ENCODE measurements around the gene SESTD1. TPM values are rescaled to one million over a fixed set of nuclear protein-coding genes. Genes with fewer than 3 reads are reported as not detected.

Gene SESTD1
- polyA plus RNA-seq, 3 donors, result 25.3 to 44.4 (median 25.3) TPM

- no peaks in the 10 kb centered on the region for H3K4me1 Mint-ChIP-seq
- no peaks in the 10 kb centered on the region for H3K9me3 Mint-ChIP-seq
- no peaks in the 10 kb centered on the region for H3K4me1 ChIP-seq (ENCODE audit: control insufficient read depth in 1 of 2, insufficient read depth in 2 of 2, low read length in 2 of 2)
- H3K27me3 ChIP-seq (ENCODE audit: control insufficient read depth in 2 of 2, insufficient read depth in 2 of 2, low read length in 2 of 2), result no peaks in the 10 kb centered on the region
- intact Hi-C loops (cut with micrococcal nuclease), result no loop called here
- no peaks in the 10 kb centered on the region for H3K27me3 Mint-ChIP-seq (ENCODE audit: low read depth in 3 of 3)
- no peak overlapping the region for H3K9ac ChIP-seq (ENCODE audit: insufficient read depth, low read length, poor library complexity, severe bottlenecking)
- H2AFZ ChIP-seq (ENCODE audit: insufficient read depth, low read depth, low read length, poor library complexity, severe bottlenecking), result no peak overlapping the region
- no peak overlapping the region for H3K4me2 ChIP-seq (replicated peaks; ENCODE audit: extremely low read depth, low read length, poor library complexity, severe bottlenecking)
- no peak overlapping the region for H3K27ac Mint-ChIP-seq
- no peak for TF ChIP-seq CTCF (IDR thresholded peaks at IDR 0.05)
- H3K9me3 ChIP-seq (replicated peaks in 1 of 2; ENCODE audit: control insufficient read depth in 1 of 2, insufficient read depth in 1 of 2, low read length in 2 of 2), result no peaks in the 10 kb centered on the region
- no peaks in the 10 kb centered on the region for H3K79me2 ChIP-seq (ENCODE audit: insufficient read depth, low read length)
- H4K20me1 ChIP-seq (ENCODE audit: insufficient read depth, low read length), result peaks cover 9% of the 10 kb centered on the region
- no peak overlapping the region for H3K4me3 ChIP-seq (replicated peaks in 1 of 3; ENCODE audit: low read depth in 2 of 3, low read length in 3 of 3)
- H3K36me3 Mint-ChIP-seq, result peaks cover 18 to 20% of the 10 kb centered on the region in 2 donors
- no peak overlapping the region for H3K4me3 Mint-ChIP-seq
- 58% methylated on average over 1 of the region's 1 CpG for WGBS (ENCODE audit: insufficient coverage)
- no peak overlapping the region for H3K27ac ChIP-seq (ENCODE audit: low read depth in 1 of 2, low read length in 2 of 2)
- DNase-seq, result peak in 1 of 3 donors; percentile 7
- peaks cover 69 to 87% of the 10 kb centered on the region in 2 donors for H3K36me3 ChIP-seq (replicated peaks in 1 of 2; ENCODE audit: control insufficient read depth in 1 of 2, insufficient read depth in 2 of 2, low read length in 2 of 2)
These were observed 123.4 kb downstream of the SESTD1 start for GRCh38 chr2:179141206-179141605.

- Histone ChIP-seq H3K27me3 (ENCODE audit: control insufficient read depth in 2 of 2, insufficient read depth in 2 of 2, low read length in 2 of 2) (no peaks in the 10 kb centered on the region), H3K4me1 (ENCODE audit: control insufficient read depth in 1 of 2, insufficient read depth in 2 of 2, low read length in 2 of 2) (no peaks in the 10 kb centered on the region), H2AFZ (ENCODE audit: insufficient read depth, low read depth, low read length, poor library complexity, severe bottlenecking) (no peak overlapping the region), H4K20me1 (ENCODE audit: insufficient read depth, low read length) (peaks cover 9% of the 10 kb centered on the region), H3K9me3 (replicated peaks in 1 of 2; ENCODE audit: control insufficient read depth in 1 of 2, insufficient read depth in 1 of 2, low read length in 2 of 2) (no peaks in the 10 kb centered on the region), H3K9ac (ENCODE audit: insufficient read depth, low read length, poor library complexity, severe bottlenecking) (no peak overlapping the region), H3K4me3 (replicated peaks in 1 of 3; ENCODE audit: low read depth in 2 of 3, low read length in 3 of 3) (no peak overlapping the region), H3K36me3 (replicated peaks in 1 of 2; ENCODE audit: control insufficient read depth in 1 of 2, insufficient read depth in 2 of 2, low read length in 2 of 2) (peaks cover 67 to 86% of the 10 kb centered on the region in 2 donors), H3K27ac (ENCODE audit: low read depth in 1 of 2, low read length in 2 of 2) (no peak overlapping the region), H3K4me2 (replicated peaks; ENCODE audit: extremely low read depth, low read length, poor library complexity, severe bottlenecking) (no peak overlapping the region), H3K79me2 (ENCODE audit: insufficient read depth, low read length) (no peaks in the 10 kb centered on the region)
- no peaks in the 10 kb centered on the region for H3K27me3 Mint-ChIP-seq (ENCODE audit: low read depth in 3 of 3)
- H3K9me3 Mint-ChIP-seq, result no peaks in the 10 kb centered on the region
- no peaks in the 10 kb centered on the region for H3K4me1 Mint-ChIP-seq
- 99% methylated on average over 4 of the region's 4 CpGs for whole genome bisulfite sequencing (ENCODE audit: insufficient coverage)
- no peak overlapping the region for H3K4me3 Mint-ChIP-seq
- H3K27ac Mint-ChIP-seq, result no peak overlapping the region
- intact Hi-C loops (cut with micrococcal nuclease), result no loop called here
- peaks cover 13 to 15% of the 10 kb centered on the region in 2 donors for H3K36me3 Mint-ChIP-seq
- no peak for TF ChIP-seq CTCF (IDR thresholded peaks at IDR 0.05)
- no peak for DNase-seq
These were observed 124.1 kb downstream of the SESTD1 start for GRCh38 chr2:179140571-179140970.

Measured in CD14-positive monocyte (primary cell).